Neural crest cell (in vitro differentiated cells): ENCODE data around the gene CYP2A6. TPM values are rescaled to one million over a fixed set of nuclear protein-coding genes. Genes with fewer than 3 reads are reported as not detected.
A peak's percentile ranks its signal among the peaks of the same experiment; 100 is the strongest.
"Not testable (repeated sequence)": the region's sequence is repeated elsewhere in the genome, so short reads cannot be mapped to it uniquely, and the experiment has no call there.

Source experiments
- DNase-seq: peaks from one replicate; pipeline ENCODE4 v3.0.0; 2021; ENCODE audit warnings: low read depth, mixed read lengths, low spot score
- H3K27ac Mint-ChIP-seq: one replicate; pipeline ENCODE4 v1.8.0; 2021; ENCODE audit warnings: mild to moderate bottlenecking, mixed read lengths; ENCODE audit not compliant: unreplicated experiment
- H3K27me3 Mint-ChIP-seq: 2 replicates; pipeline ENCODE4 v1.8.0; 2021; ENCODE audit warnings: low read depth, mild to moderate bottlenecking, mixed read lengths
- H3K36me3 Mint-ChIP-seq: 2 replicates; pipeline ENCODE4 v1.8.0; 2021; ENCODE audit warnings: low read depth, mild to moderate bottlenecking, mixed read lengths
- H3K4me1 Mint-ChIP-seq: 2 replicates; pipeline ENCODE4 v1.8.0; 2021; ENCODE audit warnings: mixed read lengths
- H3K4me3 Mint-ChIP-seq: one replicate; pipeline ENCODE4 v1.8.0; 2021; ENCODE audit warnings: mild to moderate bottlenecking, mixed read lengths
- H3K9me3 Mint-ChIP-seq: 2 replicates; pipeline ENCODE4 v1.8.0; 2021; ENCODE audit warnings: mixed read lengths
- total RNA-seq: library from RNA; stranded (reverse); gene quantifications from 2 replicates; pipeline ENCODE4 v1.2.1, GENCODE V29; 2021
- TF ChIP-seq, protein P1 (sequence below): fragments of 200-600 bp; sonication (generic); conservative IDR thresholded peaks from 2 replicates; pipeline ENCODE4 v1.5.0; 2021; ENCODE audit warnings: antibody characterized with exemption, mild to moderate bottlenecking

CYP2A6 gene
- total RNA-seq, 1 donor from 2014 or later = not detected

DNA sequence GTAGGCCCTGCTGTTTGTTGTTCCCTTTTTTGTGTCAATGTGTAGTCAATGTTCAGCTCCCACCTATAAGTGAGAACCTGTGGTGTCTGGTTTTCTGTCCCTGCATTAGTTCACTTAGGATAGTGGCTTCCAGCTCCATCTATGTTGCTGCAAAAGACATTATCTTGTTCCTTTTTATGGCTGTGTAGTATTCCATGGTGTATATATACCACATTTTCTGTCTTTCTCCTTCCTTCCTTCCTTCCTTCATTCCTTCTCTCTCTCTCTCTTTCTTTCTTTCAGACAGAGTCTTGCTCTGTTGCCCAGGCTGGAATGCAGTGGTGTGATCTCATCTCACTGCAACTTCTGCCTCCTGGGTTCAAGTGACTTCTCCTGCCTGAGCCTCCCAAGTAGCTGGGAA, 21.0 kb downstream of the CYP2A6 start:
- no peak for DNase-seq
- Mint-ChIP-seq H3K4me1 (peaks cover 10% of the 10 kb centered on the region), H3K4me3 (no peak overlapping the region), H3K27me3 (no peaks in the 10 kb centered on the region), H3K9me3 (no peaks in the 10 kb centered on the region), H3K27ac (no peak overlapping the region), H3K36me3 (peaks cover 6% of the 10 kb centered on the region)
- TF ChIP-seq, protein P1, sequence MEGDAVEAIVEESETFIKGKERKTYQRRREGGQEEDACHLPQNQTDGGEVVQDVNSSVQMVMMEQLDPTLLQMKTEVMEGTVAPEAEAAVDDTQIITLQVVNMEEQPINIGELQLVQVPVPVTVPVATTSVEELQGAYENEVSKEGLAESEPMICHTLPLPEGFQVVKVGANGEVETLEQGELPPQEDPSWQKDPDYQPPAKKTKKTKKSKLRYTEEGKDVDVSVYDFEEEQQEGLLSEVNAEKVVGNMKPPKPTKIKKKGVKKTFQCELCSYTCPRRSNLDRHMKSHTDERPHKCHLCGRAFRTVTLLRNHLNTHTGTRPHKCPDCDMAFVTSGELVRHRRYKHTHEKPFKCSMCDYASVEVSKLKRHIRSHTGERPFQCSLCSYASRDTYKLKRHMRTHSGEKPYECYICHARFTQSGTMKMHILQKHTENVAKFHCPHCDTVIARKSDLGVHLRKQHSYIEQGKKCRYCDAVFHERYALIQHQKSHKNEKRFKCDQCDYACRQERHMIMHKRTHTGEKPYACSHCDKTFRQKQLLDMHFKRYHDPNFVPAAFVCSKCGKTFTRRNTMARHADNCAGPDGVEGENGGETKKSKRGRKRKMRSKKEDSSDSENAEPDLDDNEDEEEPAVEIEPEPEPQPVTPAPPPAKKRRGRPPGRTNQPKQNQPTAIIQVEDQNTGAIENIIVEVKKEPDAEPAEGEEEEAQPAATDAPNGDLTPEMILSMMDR = no peak

DNA sequence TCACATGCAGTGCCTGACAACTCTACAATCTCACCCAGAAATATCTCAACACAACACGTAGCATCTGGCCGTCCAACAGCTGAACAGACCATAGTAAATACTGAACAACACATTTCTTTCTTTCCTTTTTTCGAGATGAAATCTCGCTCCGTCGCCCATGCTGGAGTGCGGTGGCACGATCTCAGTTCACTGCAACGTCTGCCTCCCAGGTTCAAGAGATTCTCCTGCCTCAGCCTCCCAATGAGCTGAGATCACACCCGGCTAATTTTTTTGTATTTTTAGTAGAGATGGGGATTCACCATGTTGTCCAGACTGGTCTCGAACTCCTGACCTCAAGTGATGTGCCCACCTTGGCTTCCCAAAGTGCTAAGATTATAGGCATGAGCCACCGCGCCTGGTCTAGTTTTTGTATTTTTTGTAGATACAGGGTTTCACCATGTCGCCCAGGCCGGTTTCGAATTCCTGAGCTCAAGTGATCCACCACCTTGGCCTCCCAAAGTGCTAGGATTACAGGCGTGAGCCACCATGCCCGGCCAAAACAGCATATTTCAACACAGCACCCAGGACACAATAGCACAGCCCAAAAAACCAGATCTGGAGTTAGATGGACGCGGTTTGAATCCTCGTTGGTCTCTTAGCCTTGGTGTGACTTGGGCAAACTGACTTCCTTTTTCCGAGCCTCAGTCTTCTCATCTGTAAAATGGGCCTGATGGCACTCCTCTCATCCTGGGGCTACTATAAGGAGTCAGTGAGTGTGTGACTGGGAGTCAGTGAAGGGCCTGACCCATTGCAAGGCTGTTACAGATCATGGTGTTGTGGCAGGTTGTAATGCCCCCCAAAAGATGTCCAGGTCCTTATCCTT, 22.6 kb downstream of the CYP2A6 start:
- Mint-ChIP-seq H3K27ac (no peak overlapping the region), H3K4me1 (peaks cover 5% of the 10 kb centered on the region), H3K4me3 (no peak overlapping the region), H3K27me3 (no peaks in the 10 kb centered on the region), H3K36me3 (peaks cover 6% of the 10 kb centered on the region), H3K9me3 (no peaks in the 10 kb centered on the region)
- TF ChIP-seq, protein P1 = no peak
- DNase-seq = no peak

DNA sequence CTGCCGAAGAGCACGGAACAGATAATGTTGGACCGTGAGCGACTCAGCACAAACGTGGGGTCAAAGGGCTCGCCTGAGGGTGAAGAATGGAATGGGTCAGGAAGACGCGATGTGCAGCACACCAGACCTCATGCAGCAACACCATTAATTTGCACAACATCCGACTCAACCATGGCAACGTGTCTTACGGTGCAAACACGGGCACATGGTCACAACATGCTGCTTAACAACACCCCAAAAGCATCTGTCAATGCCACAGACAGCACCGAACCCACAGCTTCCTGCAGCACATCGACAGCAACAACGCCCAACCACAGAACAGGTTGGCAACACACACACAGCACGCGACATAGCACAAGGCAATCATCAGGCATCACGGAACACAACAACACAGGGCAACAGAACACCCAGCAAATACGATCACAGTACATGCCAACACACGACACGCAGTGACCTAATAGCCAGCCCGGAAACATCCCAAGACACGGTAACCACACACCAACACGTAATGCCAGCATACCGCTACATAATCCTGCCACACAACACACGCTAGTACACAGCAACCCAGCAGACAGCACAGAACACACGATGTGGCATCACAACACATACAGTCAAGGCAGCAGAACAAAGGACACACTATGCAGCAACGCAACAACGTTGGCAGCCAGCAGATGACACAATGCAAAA, 23.4 kb downstream of the CYP2A6 start:
- not testable (repeated sequence) for H3K27me3 Mint-ChIP-seq, H3K9me3 Mint-ChIP-seq, H3K36me3 Mint-ChIP-seq, DNase-seq, H3K4me1 Mint-ChIP-seq, H3K4me3 Mint-ChIP-seq
- peak overlapping the region; percentile 93 for H3K27ac Mint-ChIP-seq

DNA sequence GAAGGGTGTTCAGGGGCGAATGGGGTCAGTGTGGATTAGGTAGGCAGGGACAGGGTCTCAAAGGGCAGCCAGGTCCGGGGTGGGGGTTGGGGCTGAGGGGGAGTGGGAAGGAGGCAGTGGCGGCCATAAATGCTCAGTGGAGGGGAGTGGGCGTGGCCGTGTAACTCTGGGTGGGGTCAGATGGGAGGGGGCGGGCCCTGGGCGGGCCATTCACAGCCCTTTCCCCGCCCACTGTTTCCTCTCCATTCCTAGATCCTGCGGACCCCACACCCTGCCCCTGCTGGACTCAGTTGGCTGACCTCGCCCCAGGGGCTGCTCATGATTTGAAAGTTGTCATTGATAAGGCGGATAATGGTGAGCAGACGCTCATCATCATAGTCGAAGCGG, 23.9 kb downstream of the CYP2A6 start:
- not testable (repeated sequence) for H3K4me1 Mint-ChIP-seq, H3K36me3 Mint-ChIP-seq, DNase-seq, H3K9me3 Mint-ChIP-seq, H3K27me3 Mint-ChIP-seq, H3K4me3 Mint-ChIP-seq
- H3K27ac Mint-ChIP-seq = peak overlapping the region; percentile 93

DNA sequence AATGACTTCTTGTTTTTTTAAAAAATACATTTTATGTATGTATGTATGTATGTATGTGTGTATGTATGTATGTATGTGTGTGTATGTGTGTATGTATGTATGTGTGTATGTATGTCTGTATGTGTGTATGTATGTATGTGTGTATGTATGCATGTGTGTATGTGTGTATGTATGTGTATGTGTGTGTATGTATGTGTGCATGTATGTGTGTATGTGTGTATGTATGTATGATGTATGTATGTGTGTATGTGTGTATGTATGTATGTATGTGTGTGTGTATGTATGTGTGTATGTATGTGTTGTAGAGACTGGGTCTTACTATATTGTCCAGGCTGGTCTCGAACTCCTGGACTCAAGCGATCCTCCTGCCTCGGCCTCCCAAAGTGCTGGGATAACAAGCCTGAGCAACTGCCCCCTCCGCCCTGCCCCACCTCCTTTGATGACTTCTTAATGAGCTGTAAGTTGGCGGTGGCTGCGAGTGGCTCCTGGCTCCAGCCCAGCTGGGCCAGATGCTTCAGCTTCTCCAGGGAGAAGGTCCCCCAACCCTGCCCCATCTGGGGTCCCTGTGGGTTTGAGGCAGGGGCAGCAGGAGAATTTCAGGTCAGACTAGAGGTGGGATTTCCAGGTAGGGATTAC, 24.7 kb downstream of the CYP2A6 start:
- H3K27me3 Mint-ChIP-seq, DNase-seq, H3K4me1 Mint-ChIP-seq, H3K9me3 Mint-ChIP-seq, H3K36me3 Mint-ChIP-seq, H3K4me3 Mint-ChIP-seq, H3K27ac Mint-ChIP-seq: not testable (repeated sequence)

DNA sequence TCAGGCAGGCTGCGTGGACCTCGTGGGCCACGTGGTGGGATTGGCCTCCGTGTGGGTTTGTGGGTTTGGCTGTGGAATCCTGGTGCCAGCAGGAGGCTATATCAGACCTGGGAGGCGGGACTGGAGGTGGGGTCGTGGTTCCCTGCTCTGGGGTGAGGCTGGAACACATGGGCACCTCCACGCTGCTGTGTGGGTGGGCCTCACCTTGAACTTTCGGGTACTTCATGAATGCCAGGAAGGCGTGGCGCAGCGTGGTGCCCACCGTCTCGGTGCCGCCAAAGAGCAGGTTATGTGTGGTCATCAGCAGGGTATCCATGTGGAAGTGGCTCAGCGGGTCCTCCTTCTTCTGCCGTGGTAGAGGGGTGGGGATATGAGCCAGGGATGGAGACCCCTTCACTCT, 25.3 kb downstream of the CYP2A6 start:
- not testable (repeated sequence) for DNase-seq

DNA sequence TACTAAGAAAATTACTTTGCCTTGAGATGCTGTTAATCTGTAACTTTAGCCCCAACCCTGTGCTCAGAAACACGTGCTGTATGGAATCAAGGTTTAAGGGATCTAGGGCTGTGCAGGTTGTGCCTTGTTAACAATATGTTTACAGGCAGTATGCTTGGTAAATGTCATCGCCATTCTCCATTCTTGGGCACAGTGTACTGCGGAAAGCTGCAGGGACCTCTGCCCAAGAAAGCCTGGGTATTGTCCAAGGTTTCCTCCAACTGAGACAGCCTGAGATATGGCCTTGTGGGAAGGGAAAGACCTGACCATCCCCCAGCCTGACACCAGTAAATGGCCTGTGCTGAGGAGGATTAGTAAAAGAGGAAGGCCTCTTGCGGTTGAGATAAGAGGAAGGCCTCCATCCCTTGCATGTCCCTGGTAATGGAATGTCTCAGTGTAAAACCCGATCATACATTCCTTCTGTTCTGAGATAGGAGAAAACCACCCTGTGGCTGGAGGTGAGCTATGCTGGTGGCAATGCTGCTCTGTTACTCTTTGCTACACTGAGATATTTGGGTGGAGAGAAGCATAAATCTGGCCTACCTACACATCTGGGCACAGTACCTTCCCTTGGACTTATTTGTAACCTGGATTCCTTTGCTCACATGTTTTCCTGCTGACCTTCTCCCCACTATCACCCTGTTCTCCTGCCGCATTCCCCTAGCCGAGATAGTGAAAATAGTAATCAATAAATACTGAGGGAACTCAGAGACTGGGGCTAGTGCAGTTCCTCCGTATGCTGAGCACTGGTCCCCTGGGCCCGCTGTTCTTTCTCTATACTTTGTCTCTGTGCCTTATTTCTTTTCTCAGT, 27.3 kb downstream of the CYP2A6 start:
- DNase-seq = not testable (repeated sequence)

More for the DNA sequence above, 25.3 kb downstream of the CYP2A6 start:
- not testable (repeated sequence) for H3K9me3 Mint-ChIP-seq, H3K27me3 Mint-ChIP-seq, H3K4me1 Mint-ChIP-seq, H3K36me3 Mint-ChIP-seq, H3K4me3 Mint-ChIP-seq, H3K27ac Mint-ChIP-seq

More for the DNA sequence above, 27.3 kb downstream of the CYP2A6 start:
- H3K4me3 Mint-ChIP-seq, H3K27me3 Mint-ChIP-seq, H3K36me3 Mint-ChIP-seq, H3K9me3 Mint-ChIP-seq, H3K27ac Mint-ChIP-seq: not testable (repeated sequence)
- peaks cover 17% of the 10 kb centered on the region for H3K4me1 Mint-ChIP-seq
